HepG2 (cell line): Measurements from ENCODE around the gene ENDOU. TPM values are rescaled to one million over a fixed set of nuclear protein-coding genes. Genes with fewer than 3 reads are reported as not detected.

Experiments
- ATF5 ChIP-seq: sonication (generic); formaldehyde crosslinking; IDR thresholded peaks from 2 replicates; pipeline ENCODE4 v1.4.0; 2020; ENCODE audit warnings: mild to moderate bottlenecking, low read depth, missing genetic modification reagents
- GLI4 ChIP-seq: sonication (generic); formaldehyde crosslinking; IDR thresholded peaks from 2 replicates; pipeline ENCODE4 v1.5.1; 2020; ENCODE audit warnings: missing genetic modification reagents, mild to moderate bottlenecking, moderate library complexity, borderline replicate concordance
- HNF4A ChIP-seq: sonication (generic); formaldehyde crosslinking; IDR thresholded peaks from 2 replicates; pipeline ENCODE4 v1.4.0; 2020; ENCODE audit warnings: missing genetic modification reagents
- IKZF5 ChIP-seq: IDR thresholded peaks from 2 replicates; pipeline ENCODE4 v1.6.1; 2018; ENCODE audit warnings: missing genetic modification reagents, mild to moderate bottlenecking, missing compliant biosample characterization
- IRF2 ChIP-seq: IDR thresholded peaks from 2 replicates; pipeline ENCODE4 v1.6.1; 2018; ENCODE audit warnings: missing genetic modification reagents, missing compliant biosample characterization
- KAT8 ChIP-seq: IDR thresholded peaks from 2 replicates; pipeline ENCODE4 v1.6.1; 2016; ENCODE audit warnings: missing genetic modification reagents, missing compliant biosample characterization
- KLF12 ChIP-seq: sonication (generic); formaldehyde crosslinking; IDR thresholded peaks from 2 replicates; pipeline ENCODE4 v1.4.0; 2020; ENCODE audit warnings: missing genetic modification reagents, borderline replicate concordance
- MBD4 ChIP-seq: IDR thresholded peaks from 2 replicates; pipeline ENCODE4 v1.6.1; 2012; ENCODE audit warnings: low read length, inconsistent platforms, borderline replicate concordance
- NFKB2 ChIP-seq: sonication (generic); formaldehyde crosslinking; IDR thresholded peaks from 2 replicates; pipeline ENCODE4 v1.4.0; 2020; ENCODE audit warnings: missing genetic modification reagents, borderline replicate concordance
- PRMT3 ChIP-seq: sonication (generic); formaldehyde crosslinking; IDR thresholded peaks from 2 replicates; pipeline ENCODE4 v1.8.1; 2022; ENCODE audit warnings: low read depth, mild to moderate bottlenecking, moderate library complexity, missing genetic modification reagents, borderline replicate concordance
- SMAD3 ChIP-seq: sonication (generic); formaldehyde crosslinking; IDR thresholded peaks from 2 replicates; pipeline ENCODE4 v1.4.0; 2020; ENCODE audit warnings: missing genetic modification reagents
- SNAPC4 ChIP-seq: sonication (generic); formaldehyde crosslinking; IDR thresholded peaks from 2 replicates; pipeline ENCODE4 v1.4.0; 2020; ENCODE audit warnings: mild to moderate bottlenecking, missing genetic modification reagents
- SYNCRIP ChIP-seq: fragments of 200-400 bp; formaldehyde crosslinking; IDR thresholded peaks from 2 replicates; pipeline ENCODE4 v1.6.1; 2018; ENCODE audit warnings: mild to moderate bottlenecking, low read depth, low read length; ENCODE audit not compliant: insufficient read depth
- THRA ChIP-seq: sonication (generic); formaldehyde crosslinking; IDR thresholded peaks from 2 replicates; pipeline ENCODE4 v1.4.0; 2020; ENCODE audit warnings: missing genetic modification reagents, borderline replicate concordance
- ZFP1 ChIP-seq: IDR thresholded peaks from 2 replicates; pipeline ENCODE4 v1.6.1; 2016
- ZNF282 ChIP-seq: fragments of 450-650 bp; IDR thresholded peaks from 2 replicates; pipeline ENCODE4 v1.6.1; 2018; ENCODE audit not compliant: partially characterized antibody
- ZNF329 ChIP-seq: sonication (generic); formaldehyde crosslinking; IDR thresholded peaks from 2 replicates; pipeline ENCODE4 v1.9.0; 2021; ENCODE audit warnings: low read depth, mild to moderate bottlenecking, missing genetic modification reagents
- ZNF33A ChIP-seq: sonication (generic); formaldehyde crosslinking; IDR thresholded peaks from 2 replicates; pipeline ENCODE4 v1.5.1; 2020; ENCODE audit warnings: missing genetic modification reagents, mild to moderate bottlenecking, moderate library complexity, borderline replicate concordance
- ZNF501 ChIP-seq: sonication (generic); formaldehyde crosslinking; IDR thresholded peaks from 2 replicates; pipeline ENCODE4 v1.5.1; 2020; ENCODE audit warnings: mild to moderate bottlenecking, moderate library complexity, missing genetic modification reagents
- ZNF546 ChIP-seq: sonication (generic); formaldehyde crosslinking; conservative IDR thresholded peaks from 2 replicates; pipeline ENCODE4 v1.8.1; 2023; ENCODE audit warnings: mild to moderate bottlenecking, missing genetic modification reagents
- ZNF761 ChIP-seq: sonication (generic); formaldehyde crosslinking; conservative IDR thresholded peaks from 2 replicates; pipeline ENCODE4 v1.4.0; 2020; ENCODE audit warnings: mild to moderate bottlenecking, missing genetic modification reagents
- polyA plus RNA-seq, 8 experiments: library from polyadenylated mRNA; depleted of rRNA in 3 of 8; stranded (reverse) in 7 of 8; unstranded in 1 of 8; fragments of >200 nt; fragmentation: Illumina TruSeq in 4 of 8; extraction: Trizol in 4 of 8; gene quantifications; 2 replicates each; pipeline versions ENCODE4 v1.2.1 to v1.2.3, GENCODE V29; 2011 to 2016; ENCODE audit warnings: low read depth in 4 of 8, missing spikeins in 1 of 8, mixed read lengths in 1 of 8; ENCODE audit not compliant: insufficient read depth in 1 of 8
- total RNA-seq, 5 experiments: library from RNA; depleted of rRNA; stranded (reverse); fragments of >200 nt; fragmentation: Illumina TruSeq; extraction: Trizol; gene quantifications; 2 replicates each; pipeline ENCODE4 v1.2.3, GENCODE V29; 2016; ENCODE audit warnings: low read depth in 1 of 5

Gene ENDOU
- total and polyA plus RNA-seq, 2 of the 13 experiments (the other 11 are each of a cell fraction or from before 2014, with no cell fraction given) = not detected

GRCh38 chr12:47705566-47706425, 19.5 kb downstream of the ENDOU start, which contains the start of gene RPAP3 (continued):
- TF ChIP-seq ZNF282 (no peak), ZNF546 (CRISPR knock-in tag) (no peak), THRA (0 out of 2 replicates have a peak, but pooled peaks have one; percentile 8), GLI4 (no peak), KAT8 (CRISPR knock-in tag) (peak; percentile 81; the same call in 1 of the 2 replicates), HNF4A (CRISPR knock-in tag) (no peak), ZNF33A (no peak), KLF12 (CRISPR knock-in tag) (no peak), MBD4 (no peak), ZNF329 (CRISPR knock-in tag) (peak; percentile 76; the same call in 1 of the 2 replicates), ZNF501 (peak; percentile 65), ZNF761 (CRISPR knock-in tag) (no peak), SYNCRIP (no peak), NFKB2 (peak; percentile 69; the same call in 1 of the 2 replicates), ATF5 (no peak), ZFP1 (CRISPR knock-in tag) (no peak), SNAPC4 (peak; percentile 68; the same call in 1 of the 2 replicates), IRF2 (CRISPR knock-in tag) (peak; percentile 26; the same call in 1 of the 2 replicates), IKZF5 (CRISPR knock-in tag) (peak; percentile 75), PRMT3 (peak; percentile 54; the same call in 1 of the 2 replicates), SMAD3 (CRISPR knock-in tag) (no peak)
